Esophagus (tissue), 2 donors: Measurements from ENCODE around the gene TPRN. TPM values are rescaled to one million over a fixed set of nuclear protein-coding genes. Genes with fewer than 3 reads are reported as not detected.
"Not testable (repeated sequence)": the region's sequence is repeated elsewhere in the genome, so short reads cannot be mapped to it uniquely, and the experiment has no call there.

Experiments
- H3K27ac ChIP-seq, 2 donors: one replicate each; pipeline ENCODE4 v1.5.1; 2013; ENCODE audit warnings: low read depth in 2 of 2, mild to moderate bottlenecking in 2 of 2, inconsistent platforms in 1 of 2, low read length in 1 of 2, moderate library complexity in 1 of 2
- H3K27me3 ChIP-seq, 2 donors: one replicate each; pipeline ENCODE4 v1.6.1; 2013; ENCODE audit warnings: low read length in 2 of 2, control low read depth in 1 of 2, mild to moderate bottlenecking in 1 of 2; ENCODE audit not compliant: insufficient read depth in 2 of 2, control insufficient read depth in 1 of 2
- H3K36me3 ChIP-seq, 2 donors: one replicate each; pipeline ENCODE4 v1.6.1; 2013; ENCODE audit warnings: low read length in 1 of 2; ENCODE audit not compliant: control insufficient read depth in 2 of 2, insufficient read depth in 2 of 2
- H3K4me1 ChIP-seq, 2 donors: one replicate each; pipeline ENCODE4 v1.6.1; 2013; ENCODE audit warnings: low read length in 1 of 2; ENCODE audit not compliant: control insufficient read depth in 2 of 2, insufficient read depth in 2 of 2
- H3K4me3 ChIP-seq, 2 donors: one replicate each; pipeline ENCODE4 v1.5.1; 2013; ENCODE audit warnings: low read length in 2 of 2, mild to moderate bottlenecking in 2 of 2, low read depth in 1 of 2, moderate library complexity in 1 of 2
- H3K9me3 ChIP-seq, 2 donors: one replicate each; pipeline ENCODE4 v1.6.1; 2013; ENCODE audit warnings: mild to moderate bottlenecking in 2 of 2, low read depth in 1 of 2, low read length in 1 of 2, moderate library complexity in 1 of 2; ENCODE audit not compliant: control insufficient read depth in 2 of 2, insufficient read depth in 1 of 2
- WGBS, 2 donors: extraction: QIAGEN DNeasy Blood & Tissue Kit; methylation state at CpG; one replicate each; pipeline ENCODE4 v1.1.7; 2013; 5-methylcytosine and 5-hydroxymethylcytosine counted together
- polyA plus RNA-seq, 2 donors: library from polyadenylated mRNA; stranded (reverse); fragments of 200-250 nt; gene quantifications; one replicate each; pipeline ENCODE4 v1.2.3, GENCODE V29; 2013
- donor health status: healthy with polysubstance abuse.
- donor health status: Bipolar disorder and iron deficiency.

The TPRN gene
- polyA plus RNA-seq, 2 donors = 12.8 to 19.9 TPM

- peak overlapping the region; percentile 76 to 85 for H3K4me3 ChIP-seq
- peak overlapping the region; percentile 98 to 100 for H3K27ac ChIP-seq
- H3K9me3 ChIP-seq = no peaks in the 10 kb centered on the region
- WGBS, 2 donors = 63 to 64% methylated on average over 36 of the region's 36 CpGs
- H3K4me1 ChIP-seq = peaks cover 3 to 35% of the 10 kb centered on the region in 2 donors
- H3K27me3 ChIP-seq = no peaks in the 10 kb centered on the region
- peaks cover 0 to 18% of the 10 kb centered on the region in 2 donors for H3K36me3 ChIP-seq
Measured at GRCh38 chr9:137242269-137243203, 42.0 kb upstream of the TPRN start.

DNA sequence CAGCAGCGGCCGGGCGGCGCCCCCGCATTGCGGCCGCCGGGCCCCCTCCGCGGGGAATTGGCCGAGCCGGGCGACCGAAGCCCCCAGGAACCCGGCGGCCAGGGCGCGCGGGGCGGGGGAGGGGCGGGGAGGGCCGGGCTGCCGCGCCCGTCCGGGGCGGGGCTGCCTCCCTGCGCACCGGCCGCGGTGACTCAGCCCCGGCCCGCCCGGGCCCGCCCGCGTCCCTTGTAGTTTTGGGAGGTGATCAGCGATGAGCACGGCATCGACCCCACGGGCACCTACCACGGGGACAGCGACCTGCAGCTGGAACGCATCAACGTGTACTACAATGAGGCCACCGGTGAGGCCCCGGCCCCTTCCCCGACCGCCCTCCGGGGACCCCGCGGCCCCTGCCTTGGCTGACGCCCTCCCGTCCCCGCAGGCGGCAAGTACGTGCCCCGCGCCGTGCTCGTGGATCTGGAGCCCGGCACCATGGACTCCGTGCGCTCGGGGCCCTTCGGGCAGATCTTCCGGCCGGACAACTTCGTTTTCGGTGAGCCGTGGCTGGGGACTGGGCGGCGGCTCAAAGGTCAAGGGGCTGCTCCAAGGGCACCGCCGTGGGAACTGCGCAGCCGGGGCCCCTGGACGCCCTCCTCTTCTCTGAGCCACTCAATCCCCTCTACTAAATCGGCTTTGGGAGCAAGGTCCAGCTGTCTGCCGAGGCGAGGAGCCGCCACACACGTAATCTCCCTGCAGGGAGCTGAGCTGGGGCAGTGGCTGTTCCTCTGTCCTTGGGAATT is 41.1 kb upstream of the TPRN start:
- no peaks in the 10 kb centered on the region for H3K9me3 ChIP-seq
- peaks cover 3 to 39% of the 10 kb centered on the region in 2 donors for H3K4me1 ChIP-seq
- H3K27me3 ChIP-seq = no peaks in the 10 kb centered on the region
- H3K36me3 ChIP-seq = peaks cover 0 to 18% of the 10 kb centered on the region in 2 donors
- H3K4me3 ChIP-seq = peak overlapping the region; percentile 76 to 85
- WGBS, 2 donors = 1 to 2% methylated on average over 45 to 83 of the region's 83 CpGs
- peak overlapping the region; percentile 98 to 100 for H3K27ac ChIP-seq

DNA sequence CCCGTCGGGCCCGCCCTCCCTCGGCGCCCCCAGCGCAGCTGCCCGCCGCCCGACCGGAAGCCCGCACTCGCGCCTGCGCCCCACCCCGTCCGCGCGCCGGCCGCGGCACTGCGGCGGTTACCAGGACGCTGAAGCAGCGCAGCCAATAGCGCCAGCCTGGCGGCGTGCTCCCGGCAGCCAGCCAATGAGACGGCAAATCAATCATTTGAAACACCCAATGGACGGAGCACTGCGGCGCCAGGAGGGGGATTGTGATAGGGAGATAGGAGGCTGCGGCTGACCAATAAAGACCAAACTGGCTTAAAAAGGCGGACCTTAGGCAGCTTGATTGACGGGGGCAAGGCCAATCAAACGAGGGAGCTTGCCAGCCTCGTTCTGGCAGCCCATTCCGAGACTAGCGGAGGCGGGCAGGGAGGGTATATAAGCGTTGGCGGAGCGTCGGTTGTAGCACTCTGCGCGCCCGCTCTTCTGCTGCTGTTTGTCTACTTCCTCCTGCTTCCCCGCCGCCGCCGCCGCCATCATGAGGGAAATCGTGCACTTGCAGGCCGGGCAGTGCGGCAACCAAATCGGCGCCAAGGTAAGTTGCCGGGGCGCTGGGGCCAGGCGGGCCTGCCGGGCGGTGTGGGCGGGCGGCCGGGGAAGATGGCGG is 40.4 kb upstream of the TPRN start, which contains the start of gene TUBB4B:
TUBB4B (plus strand) TSS at position 447 of the 649 bp plus-strand sequence; CDS start at position 521, 74 bp downstream.
- H3K36me3 ChIP-seq = peaks cover 0 to 18% of the 10 kb centered on the region in 2 donors
- no peaks in the 10 kb centered on the region for H3K27me3 ChIP-seq
- H3K9me3 ChIP-seq = no peaks in the 10 kb centered on the region
- H3K27ac ChIP-seq = peak within 1 kb of the TSS; percentile 98 to 100
- 0 to 1% methylated on average over 57 to 67 of the region's 67 CpGs for WGBS, 2 donors
- H3K4me1 ChIP-seq = peaks cover 6 to 45% of the 10 kb centered on the region in 2 donors
- peak within 1 kb of the TSS; percentile 76 to 85 for H3K4me3 ChIP-seq

- Histone ChIP-seq H3K36me3 (peaks cover 0 to 18% of the 10 kb centered on the region in 2 donors), H3K27me3 (no peaks in the 10 kb centered on the region), H3K27ac (peak overlapping the region; percentile 91 to 94), H3K4me3 (peak overlapping the region; percentile 67 to 85), H3K9me3 (no peaks in the 10 kb centered on the region), H3K4me1 (peaks cover 7 to 45% of the 10 kb centered on the region in 2 donors)
- WGBS, 2 donors = 0 to 1% methylated on average over 38 to 58 of the region's 58 CpGs
Measured at GRCh38 chr9:137240318-137240840, 39.8 kb upstream of the TPRN start.

- Histone ChIP-seq H3K27ac (peak overlapping the region; percentile 28 to 91), H3K4me3 (peak overlapping the region in 1 of 2 donors; percentile 85), H3K4me1 (peaks cover 7 to 40% of the 10 kb centered on the region in 2 donors), H3K36me3 (peaks cover 0 to 18% of the 10 kb centered on the region in 2 donors)
- not testable (repeated sequence) for H3K27me3 ChIP-seq, H3K9me3 ChIP-seq
- 52 to 56% methylated on average over 27 of the region's 27 CpGs for WGBS, 2 donors
Measured at GRCh38 chr9:137239541-137240200, 39.1 kb upstream of the TPRN start.

GRCh38 chr9:137237759-137238726 is 37.5 kb upstream of the TPRN start:
- Histone ChIP-seq H3K36me3 (peaks cover 0 to 8% of the 10 kb centered on the region in 2 donors), H3K4me1 (peaks cover 7 to 24% of the 10 kb centered on the region in 2 donors), H3K27ac (peak overlapping the region in 1 of 2 donors; percentile 2), H3K27me3 (no peaks in the 10 kb centered on the region), H3K9me3 (no peaks in the 10 kb centered on the region), H3K4me3 (no peak overlapping the region)
- WGBS, 2 donors = 55 to 72% methylated on average over 12 to 13 of the region's 13 CpGs

DNA sequence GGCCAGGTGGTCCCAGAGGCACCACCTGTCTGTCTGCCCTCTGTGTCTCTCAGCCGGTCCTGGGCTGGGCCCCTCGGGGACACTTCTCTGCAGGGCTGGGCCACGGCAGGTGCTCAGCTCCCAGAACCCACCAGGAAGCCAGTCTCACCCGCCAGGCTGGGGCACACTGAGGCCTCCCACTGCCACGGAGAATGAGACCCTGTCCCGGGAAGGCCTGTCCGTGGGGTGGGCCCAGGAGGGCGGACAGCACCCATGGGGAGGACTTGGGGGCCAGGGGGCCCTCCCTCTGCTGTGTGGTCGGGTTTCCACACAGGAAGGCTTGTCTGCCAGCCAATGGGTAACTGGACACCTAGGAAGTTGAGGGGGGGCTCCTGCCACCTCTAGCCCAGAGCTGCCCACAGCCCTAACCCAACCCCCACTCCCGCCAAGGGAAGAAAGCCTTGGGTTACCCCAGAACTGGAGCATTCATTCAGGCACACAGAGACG is 36.4 kb upstream of the TPRN start:
- Histone ChIP-seq H3K4me1 (peaks cover 7 to 17% of the 10 kb centered on the region in 2 donors), H3K36me3 (no peaks in the 10 kb centered on the region), H3K27me3 (no peaks in the 10 kb centered on the region), H3K9me3 (no peaks in the 10 kb centered on the region), H3K4me3 (no peak overlapping the region), H3K27ac (no peak overlapping the region)
- 46 to 48% methylated on average over 11 of the region's 11 CpGs for WGBS, 2 donors
